Measurements from ENCODE around the gene CABS1.

DNA sequence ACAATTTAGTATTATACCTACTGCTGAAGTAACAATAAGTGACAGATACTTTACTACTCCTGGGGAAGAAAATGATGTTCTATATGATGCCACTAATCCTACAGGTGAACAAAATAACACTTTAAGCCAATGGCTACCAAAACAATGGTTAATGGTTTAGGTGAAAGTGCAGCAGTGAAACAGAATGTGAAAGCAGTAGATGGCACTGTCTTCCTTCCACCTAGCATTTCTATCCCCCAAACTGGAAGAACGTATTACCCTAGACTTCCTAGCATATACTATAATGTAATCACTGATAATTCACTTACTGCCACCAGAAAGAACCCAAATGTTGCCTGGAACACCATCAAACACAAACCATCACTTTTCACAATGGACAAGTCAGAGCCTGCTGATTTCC lies 18.9 kb upstream of the CABS1 start:
- TF ChIP-seq CTCF (IDR thresholded peaks at IDR 0.05) (no peak), POLR2A (IDR thresholded peaks at IDR 0.05) (no peak)
